SKM-1 treated with dmso at 0.1 percent for 144 hours (cell line): Measurements from ENCODE around the gene RPS3A.
"Not testable (repeated sequence)": the region's sequence is repeated elsewhere in the genome, so short reads cannot be mapped to it uniquely, and the experiment has no call there.

Experiments used
- DNase-seq: peaks from one replicate; lab custom pipeline; 2025; ENCODE audit not compliant: unreplicated experiment; lab: John Stamatoyannopoulos, UW

The RPS3A gene

DNA sequence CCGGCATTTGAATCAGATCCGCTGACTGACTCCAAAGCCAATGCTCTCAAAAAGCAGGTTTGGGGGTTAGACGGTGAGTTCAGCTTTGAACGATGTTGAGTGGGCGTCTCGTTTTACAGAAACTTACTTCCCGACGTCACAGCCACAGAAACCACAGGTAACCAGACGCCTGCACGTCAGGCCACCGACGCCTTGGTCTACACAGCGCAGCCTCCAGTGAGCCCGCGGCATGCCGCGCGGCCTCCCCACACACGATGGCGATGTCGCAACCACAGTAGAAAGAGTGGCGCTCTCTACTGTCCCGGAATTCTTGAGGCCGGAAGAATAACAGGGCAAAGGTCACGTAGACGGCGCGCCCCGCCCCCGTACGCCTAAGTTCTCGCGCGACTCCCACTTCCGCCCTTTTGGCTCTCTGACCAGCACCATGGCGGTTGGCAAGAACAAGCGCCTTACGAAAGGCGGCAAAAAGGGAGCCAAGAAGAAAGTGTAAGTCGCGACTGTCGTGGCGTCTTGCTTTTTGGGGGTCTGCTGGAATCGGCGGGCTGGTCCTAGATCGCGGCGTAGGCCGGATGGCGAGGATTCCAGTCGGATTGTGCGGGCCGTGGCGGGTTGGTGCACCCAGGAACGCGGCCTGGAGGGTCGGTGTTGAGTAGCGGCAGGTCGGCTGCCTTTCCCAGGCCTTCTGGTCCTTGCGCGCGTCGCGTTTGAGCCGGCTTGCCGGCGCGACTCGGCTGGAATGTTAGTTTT lies at the start of gene RPS3A:
RPS3A (plus strand) TSS at position 400 of the 747 bp plus-strand sequence; CDS start at position 425, 25 bp downstream.
- DNase-seq: peak; percentile 97

DNA sequence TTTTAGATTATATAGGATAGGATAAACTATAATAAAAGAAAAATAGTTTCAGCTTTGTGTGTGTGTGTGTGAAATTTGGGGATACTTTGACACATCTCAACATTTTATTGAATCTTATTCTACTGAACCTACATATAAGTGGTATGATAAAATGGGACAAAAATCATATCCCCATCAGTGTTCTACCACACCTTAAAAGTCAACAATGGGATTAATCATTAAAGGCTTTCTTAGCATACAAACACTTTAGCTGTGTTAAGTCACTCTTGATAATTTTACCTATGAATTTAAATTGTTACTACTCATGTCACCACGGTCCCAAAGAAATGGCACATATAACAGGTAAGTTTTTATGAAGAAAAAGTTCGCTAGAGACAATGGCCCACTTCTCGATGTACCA lies 46.6 kb upstream of the RPS3A start:
- no peak for DNase-seq

DNA sequence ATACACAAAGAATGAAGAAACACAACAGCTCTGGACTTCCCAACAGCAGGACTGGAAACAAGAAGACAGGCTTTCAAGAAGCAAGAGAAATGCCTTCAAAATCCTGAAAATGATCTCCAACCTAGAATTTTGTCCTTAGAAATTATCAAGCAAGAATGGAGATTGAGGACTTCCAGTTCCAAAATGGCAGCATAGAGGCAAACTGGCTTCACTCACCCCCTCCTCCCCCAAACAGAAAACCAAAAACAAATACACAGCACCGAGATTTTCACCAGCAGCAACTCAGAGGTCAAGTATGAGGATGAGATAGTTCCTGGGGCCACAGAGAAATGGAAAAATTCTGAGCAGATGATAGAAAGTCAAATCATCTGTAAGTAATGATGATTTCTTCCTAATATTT lies 43.9 kb upstream of the RPS3A start:
- no peak for DNase-seq

DNA sequence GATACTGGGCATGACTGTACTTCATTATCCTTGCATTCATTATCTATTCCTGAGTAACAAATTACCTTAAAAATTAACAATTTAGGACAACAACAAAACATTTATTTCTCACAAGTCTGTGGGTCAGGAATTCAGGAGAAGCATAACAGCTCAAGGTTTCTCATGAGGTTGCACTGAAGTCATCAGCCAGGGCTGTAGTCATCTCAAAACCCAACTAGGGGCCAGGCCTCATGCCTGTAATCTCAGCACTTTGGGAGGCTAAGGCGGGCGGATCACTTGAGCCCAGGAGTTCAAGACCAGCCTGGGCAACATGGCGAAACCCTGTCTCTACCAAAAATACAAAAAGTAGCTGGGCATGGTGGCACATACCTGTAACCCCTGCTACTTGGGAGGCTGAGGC lies 36.3 kb upstream of the RPS3A start:
- DNase-seq: not testable (repeated sequence)

DNA sequence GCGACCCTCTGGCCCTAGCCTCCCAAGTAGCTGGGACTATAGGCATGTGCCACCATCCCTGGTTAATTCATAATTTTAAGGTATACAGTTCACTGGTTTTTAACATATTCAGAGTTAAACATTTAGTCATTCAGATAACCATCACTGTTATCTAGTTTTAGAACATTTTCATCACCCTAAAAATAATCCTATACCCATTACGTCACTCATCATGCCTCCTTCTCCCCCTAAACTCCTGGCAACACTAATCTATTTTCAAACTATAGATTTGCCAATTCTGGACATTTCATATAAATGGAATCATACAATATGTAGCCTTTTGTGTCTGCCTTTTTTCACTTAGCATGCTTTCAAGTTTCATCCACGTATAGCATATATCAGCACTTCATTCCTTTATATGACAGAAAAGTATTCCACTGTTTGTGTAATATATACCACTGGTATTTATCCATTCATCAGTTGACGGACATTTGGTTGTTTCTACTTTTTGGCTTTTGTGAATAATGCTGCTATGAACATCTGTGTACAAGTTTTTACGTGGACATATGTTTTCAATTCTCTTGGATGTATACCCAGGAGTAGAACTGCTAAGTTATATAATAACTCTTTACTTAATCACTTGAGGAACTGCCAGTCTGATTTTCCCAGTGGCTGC lies 32.0 kb upstream of the RPS3A start:
- no peak for DNase-seq

DNA sequence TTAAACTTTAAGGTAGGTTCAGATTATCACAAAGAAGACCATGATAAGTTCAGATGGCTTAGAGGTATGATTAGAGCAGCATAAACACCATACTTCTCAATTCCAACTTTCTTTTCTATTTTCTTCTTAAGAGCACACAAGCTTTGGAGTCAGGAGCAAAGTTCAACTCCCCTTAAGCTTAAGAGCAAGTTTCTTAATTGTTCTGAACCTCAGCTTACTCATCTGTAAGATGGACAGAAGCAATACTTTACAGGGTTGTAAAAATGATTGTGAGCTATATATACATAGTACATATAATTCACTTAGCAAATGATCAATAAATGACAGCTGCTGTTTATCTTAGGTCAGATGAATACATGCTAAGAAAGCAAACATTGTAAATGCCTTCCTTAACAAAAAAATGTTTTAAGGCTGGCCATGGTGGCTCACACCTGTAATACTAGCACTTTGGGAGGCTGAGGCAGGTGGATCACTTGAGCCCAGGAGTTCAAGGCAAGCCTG lies 25.0 kb upstream of the RPS3A start:
- DNase-seq: no peak

DNA sequence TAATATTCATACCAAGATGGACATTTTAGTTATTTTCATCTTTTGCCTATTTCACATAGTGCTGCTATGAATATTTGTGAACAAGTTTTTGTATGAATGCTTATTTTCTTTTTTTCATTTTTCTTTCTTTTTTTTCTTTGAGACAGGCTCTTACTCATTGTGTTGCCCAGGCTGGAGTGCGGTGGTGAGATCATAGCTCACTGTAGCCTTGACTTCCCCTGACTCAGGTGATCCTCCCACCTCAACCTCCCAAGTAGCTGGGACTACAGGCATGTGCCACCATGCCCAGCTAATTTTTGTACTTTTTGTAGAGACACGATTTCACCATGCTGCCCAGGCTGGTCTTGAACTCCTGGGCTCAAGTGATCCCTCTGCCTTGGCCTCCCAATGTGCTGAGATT lies 21.4 kb upstream of the RPS3A start:
- not testable (repeated sequence) for DNase-seq

DNA sequence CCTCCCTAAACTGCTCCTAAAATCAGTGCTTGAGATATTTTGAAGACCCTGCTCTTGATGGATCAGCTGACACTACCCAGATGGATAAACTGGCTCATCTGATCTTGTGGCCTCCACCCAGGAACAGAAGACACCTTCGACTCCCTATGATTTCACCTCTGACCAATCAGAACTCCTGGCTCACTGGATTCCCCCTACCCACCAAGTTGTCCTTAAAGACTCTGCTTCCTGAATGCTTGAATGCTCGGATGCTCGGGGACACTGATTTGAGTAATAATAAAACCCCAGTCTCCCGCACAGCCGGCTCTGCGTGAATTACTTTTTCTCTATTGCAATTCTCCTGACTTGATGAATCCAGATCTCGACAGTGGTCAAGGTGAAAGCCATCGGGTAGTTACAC lies 12.0 kb upstream of the RPS3A start:
- no peak for DNase-seq

DNA sequence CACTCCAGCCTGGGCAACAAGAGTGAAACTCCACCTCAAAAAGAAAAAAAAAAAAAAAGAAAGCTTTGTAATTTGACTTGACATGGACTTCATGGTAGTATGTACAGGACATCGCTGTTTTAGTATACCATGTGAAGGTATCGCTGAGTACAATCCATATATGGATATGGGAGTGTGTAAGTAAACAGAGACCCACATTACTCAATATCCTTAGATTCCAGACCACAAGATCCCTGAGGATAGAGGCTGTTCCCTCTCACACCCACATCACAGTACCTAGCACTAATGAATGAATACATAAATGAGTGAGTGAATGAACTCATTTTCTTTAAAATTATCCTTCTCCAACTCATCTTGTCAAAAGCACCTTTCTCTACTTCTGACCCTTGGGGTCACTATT lies 8.4 kb upstream of the RPS3A start:
- DNase-seq: no peak

DNA sequence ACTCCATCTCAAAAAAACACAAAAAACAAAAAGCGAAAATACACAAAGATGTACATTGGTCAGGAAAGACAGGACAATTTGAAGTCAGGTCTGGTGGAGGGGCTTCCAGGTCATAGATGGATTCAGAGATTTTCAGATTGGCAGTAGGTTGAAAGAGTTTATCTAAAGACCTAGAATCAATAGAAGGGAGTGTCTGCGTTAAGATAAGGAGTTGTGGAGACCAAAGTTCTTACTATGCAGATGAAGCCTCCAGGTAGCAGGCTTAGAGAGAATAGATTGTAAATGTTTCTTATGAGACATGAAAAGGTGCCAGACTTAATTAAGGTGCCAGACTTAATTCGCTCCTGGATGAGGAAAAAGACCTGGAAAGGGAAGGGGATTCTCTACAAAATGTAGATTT lies 6.9 kb upstream of the RPS3A start:
- no peak for DNase-seq

DNA sequence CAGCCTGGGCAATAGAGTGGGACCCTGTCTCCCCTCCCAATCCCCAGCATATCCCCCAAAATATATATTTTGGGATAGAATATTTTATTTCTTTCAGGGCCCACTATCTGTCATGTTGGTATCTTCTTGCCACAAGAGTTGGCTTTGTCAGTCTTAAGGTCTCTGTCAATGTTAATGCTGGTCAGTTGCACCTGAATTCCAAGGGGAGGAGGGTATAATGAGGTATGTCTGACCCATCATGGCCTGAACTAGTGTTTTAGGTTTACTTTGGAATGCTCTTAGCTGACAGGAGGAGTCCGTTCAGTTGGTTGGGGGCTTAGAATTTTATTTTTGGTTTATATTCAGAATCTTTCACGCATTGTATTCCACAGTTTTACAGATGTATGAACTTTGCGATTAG lies 6.2 kb upstream of the RPS3A start:
- no peak for DNase-seq

DNA sequence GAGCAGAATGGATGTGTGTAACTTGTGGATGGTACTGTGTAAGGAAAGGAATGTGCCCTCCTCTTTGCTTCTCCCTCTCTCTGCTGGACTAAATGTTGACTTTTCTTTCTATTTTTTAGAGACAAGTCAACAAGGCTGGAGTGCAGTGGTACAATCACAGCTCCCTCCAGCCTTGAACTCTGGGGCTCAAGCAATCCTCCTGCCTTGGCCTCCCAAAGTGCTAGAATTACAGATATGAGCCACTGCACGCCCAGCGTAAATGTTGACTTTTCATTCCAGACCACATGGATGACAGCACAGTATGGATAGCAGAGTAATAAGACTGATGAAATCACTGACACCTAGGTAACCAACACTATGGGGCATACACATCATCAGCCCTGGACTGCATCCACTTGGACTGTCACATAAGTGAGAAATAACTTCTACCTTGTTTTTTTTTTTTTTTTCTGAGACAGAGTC lies 5.1 kb upstream of the RPS3A start:
- DNase-seq: no peak

DNA sequence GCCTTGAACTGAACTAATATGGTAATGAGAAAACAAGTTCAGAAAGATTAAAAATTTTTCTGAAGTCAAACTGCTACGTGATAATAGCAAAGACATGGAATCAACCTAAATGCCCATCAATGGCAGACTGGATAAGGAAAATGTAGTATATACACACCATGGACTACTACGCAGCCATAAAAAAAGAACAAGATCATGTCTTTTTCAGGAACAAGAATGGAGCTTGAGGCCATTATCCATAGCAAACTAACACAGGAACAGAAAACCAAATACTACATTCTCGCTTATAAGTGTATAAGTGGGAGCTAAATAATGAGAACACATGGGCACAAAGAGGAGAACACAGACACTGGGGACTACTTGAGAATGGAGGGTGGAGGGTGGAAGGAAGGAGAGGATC lies 4.3 kb upstream of the RPS3A start:
- no peak for DNase-seq

DNA sequence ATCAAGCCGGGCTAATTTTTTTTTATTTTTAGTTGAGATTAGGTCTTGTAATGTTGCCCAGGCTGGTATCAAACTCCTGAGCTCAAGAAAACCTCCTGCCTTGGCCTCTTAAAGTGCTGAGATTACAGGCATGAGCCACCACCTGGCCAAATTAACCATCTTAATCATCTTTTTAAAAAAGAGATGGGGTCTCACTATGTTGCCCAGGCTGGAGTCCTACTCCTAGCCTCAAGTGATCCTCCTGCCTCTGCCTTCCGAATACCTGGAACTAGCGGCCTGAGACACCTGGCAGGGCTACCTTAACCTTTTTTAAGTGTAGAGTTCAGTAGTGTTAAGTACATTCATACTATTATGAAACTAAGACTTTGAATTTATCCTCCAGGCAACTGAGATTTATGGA lies 1.7 kb upstream of the RPS3A start:
- DNase-seq: no peak

DNA sequence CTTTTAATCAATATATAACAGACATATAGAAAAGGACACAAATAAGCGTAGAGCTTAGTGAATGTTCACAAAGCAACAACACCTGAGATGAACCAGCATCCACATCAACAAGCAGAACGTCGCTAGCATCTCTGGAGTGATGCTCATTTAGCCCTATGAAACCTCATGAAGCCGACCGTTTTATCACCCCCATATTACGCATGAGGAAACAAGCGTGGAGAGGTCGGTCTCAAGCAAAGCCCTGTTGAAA lies 524 bp upstream of the RPS3A start:
- DNase-seq: no peak

DNA sequence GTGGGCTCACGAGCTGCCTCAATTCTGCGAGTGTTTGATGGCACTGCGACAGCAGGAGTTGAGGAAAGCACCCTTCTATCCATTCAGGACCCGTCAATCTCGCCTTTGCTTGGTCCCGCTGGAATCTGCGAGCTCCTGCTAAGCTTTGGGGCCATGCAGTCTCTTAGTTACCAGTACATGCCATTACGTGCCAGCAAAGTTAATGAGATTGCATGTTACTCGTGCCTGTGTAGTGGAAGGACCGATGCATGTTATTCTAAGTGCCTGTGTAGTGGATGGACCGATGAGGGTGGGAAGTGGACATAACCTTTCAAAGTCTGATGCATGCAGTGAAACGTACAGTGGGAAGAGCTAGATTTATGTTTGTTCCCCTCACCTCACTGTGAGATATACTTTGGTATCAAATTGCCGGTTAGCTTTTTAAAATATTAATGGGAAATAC lies 569 bp downstream of the RPS3A start:
- DNase-seq: no peak

DNA sequence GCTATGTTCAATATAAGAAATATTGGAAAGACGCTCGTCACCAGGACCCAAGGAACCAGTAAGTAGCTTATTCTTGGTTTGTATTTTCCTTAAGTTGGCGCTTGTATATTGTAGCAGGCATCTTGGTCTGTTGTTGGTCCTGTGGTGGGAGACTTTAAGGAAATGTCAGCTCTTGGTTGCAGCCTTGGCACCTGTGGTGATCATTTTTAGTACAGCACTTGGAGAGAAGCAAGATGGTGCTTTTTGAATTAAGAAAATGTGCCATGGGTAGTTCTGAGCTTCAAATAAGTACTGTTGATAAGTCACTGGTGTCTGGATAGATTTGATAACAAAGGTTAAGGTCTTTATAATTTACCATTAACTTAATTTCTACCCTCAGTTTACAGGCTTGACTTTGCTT lies 1.1 kb downstream of the RPS3A start:
- no peak for DNase-seq

DNA sequence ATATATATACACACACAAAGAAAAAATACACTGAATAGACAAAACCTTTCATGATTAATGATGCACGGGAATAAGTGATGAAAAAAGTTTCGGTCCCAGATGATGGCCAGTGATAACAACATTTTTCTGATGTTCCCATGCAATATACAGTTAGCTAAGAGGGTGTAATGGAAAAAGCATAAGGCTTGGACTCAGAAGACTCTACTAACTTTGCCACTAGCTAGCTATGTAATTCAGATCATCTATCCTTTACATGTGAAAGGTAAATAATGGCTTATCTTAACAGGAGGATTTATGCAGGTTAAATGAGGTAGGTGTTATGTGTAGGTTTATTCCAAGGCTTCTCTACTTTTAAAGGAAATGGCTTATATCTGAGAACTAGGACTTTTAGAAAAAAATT lies 4.3 kb downstream of the RPS3A start:
- no peak for DNase-seq

DNA sequence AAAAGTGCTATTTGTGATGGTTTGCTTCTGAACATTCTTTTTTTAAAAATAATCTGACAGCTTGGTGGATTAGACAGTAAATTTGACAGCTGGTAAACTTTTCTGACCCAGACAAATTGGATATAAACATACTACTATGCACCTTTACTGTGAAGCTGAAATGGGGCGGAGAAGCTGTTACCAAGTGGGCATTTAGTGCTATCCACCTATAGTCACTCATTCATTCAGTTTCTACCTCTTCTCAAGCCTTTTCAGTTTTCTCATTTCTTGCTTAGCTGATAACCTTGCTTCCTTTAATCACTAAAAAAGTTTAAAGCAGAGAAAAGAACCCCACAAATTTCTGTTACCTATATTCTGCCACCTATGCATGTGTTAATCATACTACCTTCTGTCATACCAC lies 5.2 kb downstream of the RPS3A start:
- DNase-seq: no peak

DNA sequence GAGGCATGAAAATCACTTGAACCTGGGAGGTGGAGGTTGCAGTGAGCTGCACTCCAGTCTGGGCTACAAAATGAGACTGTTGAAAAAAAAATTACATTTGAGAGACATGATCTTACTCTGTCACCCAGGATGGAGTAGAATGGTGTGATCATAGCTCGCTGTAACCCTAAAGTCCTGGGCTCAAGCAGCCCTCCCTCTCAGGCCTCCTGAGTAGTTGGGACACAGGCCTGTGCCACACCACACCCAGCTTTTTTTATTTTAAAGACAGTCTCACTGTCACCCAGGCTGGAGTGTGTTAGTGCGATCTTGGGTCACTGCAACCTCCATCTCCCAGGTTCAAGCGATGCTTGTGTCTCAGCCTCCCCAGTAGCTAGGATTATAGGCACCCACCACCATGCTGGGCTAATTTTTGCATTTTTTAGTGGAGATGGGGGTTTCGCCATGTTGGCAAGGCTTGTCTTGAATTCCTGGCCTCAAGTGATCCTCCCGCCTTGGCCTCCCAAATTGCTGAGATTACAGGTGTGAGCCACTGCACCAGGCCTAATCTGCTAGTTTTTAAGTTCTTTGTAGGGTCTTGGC lies 6.1 kb downstream of the RPS3A start:
- DNase-seq: no peak

DNA sequence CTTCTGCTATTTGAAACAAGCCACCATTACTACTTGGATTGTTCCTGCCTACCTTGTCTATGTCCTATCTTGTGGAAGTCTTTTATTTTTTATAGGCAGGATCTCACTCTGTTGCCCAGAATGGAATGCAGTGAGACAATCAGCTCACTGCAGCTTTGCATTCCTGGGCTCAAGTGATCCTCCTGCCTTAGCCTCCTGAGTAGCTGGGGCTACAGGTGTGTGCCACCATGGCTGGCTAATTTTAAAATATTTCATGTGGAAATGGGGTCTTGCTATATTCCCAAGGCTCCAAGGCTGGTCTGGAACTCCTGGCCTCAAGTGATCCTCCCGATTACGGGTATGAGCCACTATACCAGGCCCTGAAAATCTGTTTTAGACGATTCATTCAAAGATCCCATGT lies 7.6 kb downstream of the RPS3A start:
- DNase-seq: no peak

DNA sequence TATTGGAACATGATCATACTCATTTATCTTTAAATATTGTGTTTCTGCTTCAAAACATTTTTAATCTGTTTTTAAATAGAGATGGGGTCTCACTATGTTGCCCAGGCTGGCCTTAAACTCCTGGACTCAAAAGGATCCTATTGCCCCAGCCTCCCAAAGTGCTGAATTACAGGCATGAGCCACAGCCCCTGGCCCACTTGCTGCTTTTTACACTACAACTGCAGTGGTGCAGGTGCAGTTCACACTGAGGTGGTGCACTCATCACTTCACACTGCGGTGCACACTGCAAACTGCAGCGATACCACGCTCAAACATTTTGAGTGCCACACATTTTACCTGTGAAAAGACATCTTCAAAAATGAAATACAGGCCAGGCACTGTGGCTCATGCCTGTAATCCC lies 10.8 kb downstream of the RPS3A start:
- no peak for DNase-seq
